GM23248 (cell line): ENCODE data around the gene PRR33.

Experiments used
- EZH2 ChIP-seq: fragments of 200-600 bp; sonication (generic); IDR thresholded peaks from 2 replicates; pipeline ENCODE4 v1.6.1; 2018; ENCODE audit warnings: antibody characterized with exemption, mild to moderate bottlenecking; ENCODE audit not compliant: insufficient read depth, poor library complexity, severe bottlenecking
- EZH2phosphoT487 ChIP-seq: fragments of 200-600 bp; sonication (generic); IDR thresholded peaks from 2 replicates; pipeline ENCODE4 v1.6.1; 2018; ENCODE audit warnings: antibody characterized with exemption, moderate library complexity, mild to moderate bottlenecking, low read depth; ENCODE audit not compliant: insufficient read depth

DNA sequence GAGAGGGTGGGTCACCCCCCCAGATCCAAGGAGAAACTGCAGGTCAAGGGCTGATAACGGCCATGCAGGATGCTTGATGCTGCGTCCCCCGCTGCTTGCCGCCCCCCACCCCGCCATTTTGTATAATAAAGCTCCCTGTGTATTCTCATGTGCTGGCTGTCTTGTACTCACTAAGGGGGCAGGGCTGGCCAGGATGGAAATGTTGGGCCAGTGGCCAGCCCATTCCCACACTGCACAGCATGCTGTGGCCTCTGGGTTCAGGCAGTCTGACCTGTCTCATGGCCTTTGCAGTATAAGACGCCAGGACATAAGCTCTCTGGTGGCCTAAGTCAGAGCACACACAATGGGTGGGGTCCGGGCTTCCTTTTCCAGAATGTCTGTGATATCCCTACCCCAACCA, 421 bp upstream of the PRR33 start:
- TF ChIP-seq EZH2 (no peak), EZH2phosphoT487 (no peak)
